HCT116 (cell line): Measurements from ENCODE around the gene SERHL2. TPM values are rescaled to one million over a fixed set of nuclear protein-coding genes. Genes with fewer than 3 reads are reported as not detected.
"Not testable (repeated sequence)": the region's sequence is repeated elsewhere in the genome, so short reads cannot be mapped to it uniquely, and the experiment has no call there.

Experiments
- ATAC-seq: fragments of 200-7000 bp; cut with Tn5 transposase; 2 replicates; pipeline ENCODE4 v1.9.1; 2020; ENCODE audit warnings: mild to moderate bottlenecking, moderate library complexity
- BruUV-seq: library from RNA; stranded (reverse); fragments of 400-500 nt; replicated peaks from 2 replicates; lab custom pipeline; 2021; lab: Mats Ljungman, UMichigan
- CTCF ChIA-PET: fragments of 300-600 bp; sonication (Branson Sonifier 250); formaldehyde crosslinking; loops from one replicate; lab custom pipeline; 2021; ENCODE audit warnings: antibody characterized with exemption; lab: Charles Lee
- POLR2A ChIA-PET: fragments of 300-600, 350-600 bp; sonication (Branson Sonifier 250); formaldehyde crosslinking; loops from one replicate; lab custom pipeline; 2021; ENCODE audit warnings: antibody characterized with exemption; lab: Charles Lee
- RAD21 ChIA-PET, 2 experiments: fragments of 300-600 bp; sonication (Branson Sonifier 250); formaldehyde crosslinking; loops; one replicate each; lab custom pipeline; 2023; ENCODE audit warnings: low total read pairs in 2 of 2; ENCODE audit not compliant: uncharacterized antibody in 2 of 2, unreplicated experiment in 2 of 2, low non-redundant PET in 1 of 2; lab: Charles Lee
- DNase-seq: peaks from one replicate; pipeline ENCODE4 v3.0.0-alpha.2; 2010; ENCODE audit warnings: low read depth, low spot score
- H2AFZ ChIP-seq: fragments of 200-600 bp; shearing (Covaris generic), sonication (generic); 2 replicates; pipeline ENCODE4 v1.6.1; 2017; ENCODE audit warnings: low read depth, mixed run types, mixed read lengths, antibody characterized with exemption, low read length; ENCODE audit not compliant: poor library complexity, severe bottlenecking
- H3K27ac ChIP-seq: 2 replicates; pipeline ENCODE4 v1.5.1; 2012; ENCODE audit warnings: low read depth, low read length
- H3K27me3 ChIP-seq: fragments of 200-600 bp; sonication (generic); 2 replicates; pipeline ENCODE4 v1.6.1; 2016; ENCODE audit warnings: mixed run types, low read length, mixed read lengths; ENCODE audit not compliant: insufficient read depth
- H3K36me3 ChIP-seq, 2 experiments: fragments of 200-500 bp in 1 of 2; fragments of 200-600 bp in 1 of 2; sonication (Bioruptor generic) in 1 of 2; sonication (generic) in 1 of 2; 2 replicates each; pipeline versions ENCODE4 v1.5.1 to v1.6.1; 2014 to 2016; ENCODE audit warnings: low read length in 2 of 2, inconsistent platforms in 1 of 2, mixed read lengths in 1 of 2, mixed run types in 1 of 2; ENCODE audit not compliant: insufficient read depth in 2 of 2, control insufficient read depth in 1 of 2
- H3K4me1 ChIP-seq, 2 experiments: fragments of 200-600 bp in 1 of 2; sonication (generic) in 1 of 2; 2 replicates each; pipeline versions ENCODE4 v1.5.1 to v1.6.1; 2012 to 2017; ENCODE audit warnings: low read length in 2 of 2, inconsistent platforms in 1 of 2, mild to moderate bottlenecking in 1 of 2, mixed read lengths in 1 of 2, mixed run types in 1 of 2, moderate library complexity in 1 of 2; ENCODE audit not compliant: insufficient read depth in 2 of 2, control insufficient read depth in 1 of 2
- H3K4me2 ChIP-seq: fragments of 200-600 bp; sonication (generic); 2 replicates; pipeline ENCODE4 v1.6.1; 2017; ENCODE audit warnings: mixed run types, low read length, mixed read lengths
- H3K4me3 ChIP-seq, 2 experiments: fragments of 200-600 bp in 1 of 2; sonication (generic) in 1 of 2; replicated peaks in 1 of 2; 2 replicates each; pipeline ENCODE4 v1.5.1; 2011 to 2016; ENCODE audit warnings: low read length in 2 of 2, control low read depth in 1 of 2, low read depth in 1 of 2, mild to moderate bottlenecking in 1 of 2, mixed read lengths in 1 of 2, mixed run types in 1 of 2
- H3K79me2 ChIP-seq: fragments of 200-600 bp; sonication (generic); 2 replicates; pipeline ENCODE4 v1.6.1; 2017; ENCODE audit warnings: mild to moderate bottlenecking, mixed run types, low read length, moderate library complexity, mixed read lengths; ENCODE audit not compliant: insufficient read depth
- H3K9ac ChIP-seq: fragments of 200-600 bp; sonication (generic); 2 replicates; pipeline ENCODE4 v1.6.1; 2016; ENCODE audit warnings: low read length, mixed read lengths
- H3K9me2 ChIP-seq: fragments of 200-600 bp; sonication (generic), shearing (Covaris generic); 2 replicates; pipeline ENCODE4 v1.6.1; 2017; ENCODE audit warnings: mixed run types, mild to moderate bottlenecking, moderate library complexity; ENCODE audit not compliant: insufficient read depth
- H3K9me3 ChIP-seq, 2 experiments: fragments of 200-500 bp in 1 of 2; fragments of 200-600 bp in 1 of 2; sonication (Bioruptor generic) in 1 of 2; sonication (generic) in 1 of 2; 2 replicates each; pipeline ENCODE4 v1.6.1; 2014 to 2017; ENCODE audit warnings: low read length in 2 of 2, mixed read lengths in 2 of 2, inconsistent platforms in 1 of 2, low read depth in 1 of 2, mild to moderate bottlenecking in 1 of 2, mixed run types in 1 of 2, moderate library complexity in 1 of 2; ENCODE audit not compliant: control insufficient read depth in 1 of 2, insufficient read depth in 1 of 2
- H4K20me1 ChIP-seq: fragments of 200-600 bp; sonication (generic), shearing (Covaris generic); 2 replicates; pipeline ENCODE4 v1.6.1; 2017; ENCODE audit warnings: mixed run types, mild to moderate bottlenecking, moderate library complexity; ENCODE audit not compliant: insufficient read depth
- RAD21 ChIP-seq: IDR thresholded peaks from 2 replicates; pipeline ENCODE4 v1.6.1; 2012; ENCODE audit warnings: low read depth, mild to moderate bottlenecking
- intact Hi-C: fragments of 100-400 bp; cut with micrococcal nuclease; formaldehyde crosslinking; loops from 2 replicates; pipeline ENCODE4 v1.10.0; 2022
- total RNA-seq: library from RNA; stranded (reverse); gene quantifications from one replicate; pipeline ENCODE4 v1.2.1, GENCODE V29; 2021; ENCODE audit not compliant: unreplicated experiment
- TF ChIP-seq, protein P1 (sequence below), 3 experiments: fragments of 200-600 bp in 1 of 3; sonication (generic) in 1 of 3; IDR thresholded peaks in 2 of 3; conservative IDR thresholded peaks in 1 of 3; 2 replicates each; pipeline ENCODE4 v1.5.1; 2012 to 2017; ENCODE audit warnings: low read depth in 2 of 3, low read length in 2 of 3, antibody characterized with exemption in 1 of 3, borderline replicate concordance in 1 of 3, control low read depth in 1 of 3, mild to moderate bottlenecking in 1 of 3, mixed read lengths in 1 of 3, mixed run types in 1 of 3, moderate library complexity in 1 of 3; ENCODE audit not compliant: insufficient read depth in 1 of 3

SERHL2 gene
- total RNA-seq, 1 experiment from 2014 or later, result not detected

GRCh38 chr22:42512273-42512990 is 41.3 kb upstream of the SERHL2 start:
- Histone ChIP-seq H3K36me3 (peaks cover 3 to 12% of the 10 kb centered on the region in 2 experiments; a peak in 3 of 4 replicates), H3K79me2 (peaks cover 19% of the 10 kb centered on the region)
- RAD21 ChIA-PET, intact Hi-C loops, H3K27me3 ChIP-seq, H3K9me2 ChIP-seq, H3K27ac ChIP-seq, H3K4me2 ChIP-seq, POLR2A ChIA-PET, DNase-seq, H2AFZ ChIP-seq, H3K4me3 ChIP-seq, H3K9ac ChIP-seq, H4K20me1 ChIP-seq: not testable (repeated sequence)
- TSS peak; percentile 6 for BruUV-seq
- ATAC-seq, result peak; percentile 62
- TF ChIP-seq, protein P1, sequence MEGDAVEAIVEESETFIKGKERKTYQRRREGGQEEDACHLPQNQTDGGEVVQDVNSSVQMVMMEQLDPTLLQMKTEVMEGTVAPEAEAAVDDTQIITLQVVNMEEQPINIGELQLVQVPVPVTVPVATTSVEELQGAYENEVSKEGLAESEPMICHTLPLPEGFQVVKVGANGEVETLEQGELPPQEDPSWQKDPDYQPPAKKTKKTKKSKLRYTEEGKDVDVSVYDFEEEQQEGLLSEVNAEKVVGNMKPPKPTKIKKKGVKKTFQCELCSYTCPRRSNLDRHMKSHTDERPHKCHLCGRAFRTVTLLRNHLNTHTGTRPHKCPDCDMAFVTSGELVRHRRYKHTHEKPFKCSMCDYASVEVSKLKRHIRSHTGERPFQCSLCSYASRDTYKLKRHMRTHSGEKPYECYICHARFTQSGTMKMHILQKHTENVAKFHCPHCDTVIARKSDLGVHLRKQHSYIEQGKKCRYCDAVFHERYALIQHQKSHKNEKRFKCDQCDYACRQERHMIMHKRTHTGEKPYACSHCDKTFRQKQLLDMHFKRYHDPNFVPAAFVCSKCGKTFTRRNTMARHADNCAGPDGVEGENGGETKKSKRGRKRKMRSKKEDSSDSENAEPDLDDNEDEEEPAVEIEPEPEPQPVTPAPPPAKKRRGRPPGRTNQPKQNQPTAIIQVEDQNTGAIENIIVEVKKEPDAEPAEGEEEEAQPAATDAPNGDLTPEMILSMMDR (IDR thresholded peaks at IDR 0.05 in 2 of 3, conservative IDR thresholded peaks at IDR 0.05 in 1 of 3; ENCODE audit: borderline replicate concordance in 1 of 3, insufficient read depth in 1 of 3, low read depth in 2 of 3, low read length in 2 of 3), result peak in 1 of 3 experiments; percentile 11; a peak in 1 of 6 replicates
- peak; percentile 39 for TF ChIP-seq RAD21
- TF ChIP-seq, all 23 proteins: peak for 2; not testable (repeated sequence) for 21
- H3K4me1 ChIP-seq, H3K9me3 ChIP-seq, CTCF ChIA-PET: not testable (repeated sequence)

- DNase-seq, intact Hi-C loops, BruUV-seq, H3K9me2 ChIP-seq, H3K27ac ChIP-seq, H3K4me1 ChIP-seq, RAD21 ChIA-PET, H2AFZ ChIP-seq, H3K27me3 ChIP-seq, CTCF ChIA-PET, H3K4me2 ChIP-seq, H3K9ac ChIP-seq, ATAC-seq, H3K4me3 ChIP-seq, POLR2A ChIA-PET, H4K20me1 ChIP-seq, H3K9me3 ChIP-seq: not testable (repeated sequence)
- peaks cover 35% of the 10 kb centered on the region for H3K79me2 ChIP-seq
- peaks cover 3 to 12% of the 10 kb centered on the region in 2 experiments; a peak in 3 of 4 replicates for H3K36me3 ChIP-seq
Measured at GRCh38 chr22:42514331-42514730, 39.4 kb upstream of the SERHL2 start.

DNA sequence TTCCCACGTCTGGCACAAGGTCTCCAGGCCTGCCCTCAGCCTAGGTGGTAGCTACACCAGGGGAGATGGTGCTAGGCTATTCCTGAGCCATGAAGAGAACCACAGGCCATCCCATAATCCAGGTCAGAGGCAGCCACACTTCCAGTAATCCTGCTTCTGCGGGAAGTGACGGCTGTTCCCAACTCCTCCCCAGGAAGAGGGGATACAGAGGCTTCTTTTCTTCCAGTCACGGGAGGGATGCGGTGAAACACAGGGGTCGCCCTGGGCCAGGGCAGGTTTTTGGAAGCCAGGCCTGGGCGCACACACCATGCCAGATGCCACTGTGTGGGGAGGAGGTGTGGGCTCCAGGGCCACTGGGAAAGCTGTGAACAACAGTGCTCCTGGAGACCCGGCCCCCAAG is 38.5 kb upstream of the SERHL2 start:
- RAD21 ChIA-PET, intact Hi-C loops, H4K20me1 ChIP-seq, POLR2A ChIA-PET, H3K4me3 ChIP-seq, H3K9ac ChIP-seq, BruUV-seq, H2AFZ ChIP-seq, H3K27ac ChIP-seq, CTCF ChIA-PET, H3K27me3 ChIP-seq, H3K9me3 ChIP-seq, ATAC-seq, DNase-seq, H3K9me2 ChIP-seq, H3K4me2 ChIP-seq: not testable (repeated sequence)
- H3K79me2 ChIP-seq, result peaks cover 38% of the 10 kb centered on the region
- peaks cover 4 to 10% of the 10 kb centered on the region in 2 experiments for H3K4me1 ChIP-seq
- H3K36me3 ChIP-seq, result peaks cover 3 to 12% of the 10 kb centered on the region in 2 experiments; a peak in 3 of 4 replicates
